ENCODE data around the gene MSI2.
"Not testable (repeated sequence)": the region's sequence is repeated elsewhere in the genome, so short reads cannot be mapped to it uniquely, and the experiment has no call there.

Gene MSI2

DNA sequence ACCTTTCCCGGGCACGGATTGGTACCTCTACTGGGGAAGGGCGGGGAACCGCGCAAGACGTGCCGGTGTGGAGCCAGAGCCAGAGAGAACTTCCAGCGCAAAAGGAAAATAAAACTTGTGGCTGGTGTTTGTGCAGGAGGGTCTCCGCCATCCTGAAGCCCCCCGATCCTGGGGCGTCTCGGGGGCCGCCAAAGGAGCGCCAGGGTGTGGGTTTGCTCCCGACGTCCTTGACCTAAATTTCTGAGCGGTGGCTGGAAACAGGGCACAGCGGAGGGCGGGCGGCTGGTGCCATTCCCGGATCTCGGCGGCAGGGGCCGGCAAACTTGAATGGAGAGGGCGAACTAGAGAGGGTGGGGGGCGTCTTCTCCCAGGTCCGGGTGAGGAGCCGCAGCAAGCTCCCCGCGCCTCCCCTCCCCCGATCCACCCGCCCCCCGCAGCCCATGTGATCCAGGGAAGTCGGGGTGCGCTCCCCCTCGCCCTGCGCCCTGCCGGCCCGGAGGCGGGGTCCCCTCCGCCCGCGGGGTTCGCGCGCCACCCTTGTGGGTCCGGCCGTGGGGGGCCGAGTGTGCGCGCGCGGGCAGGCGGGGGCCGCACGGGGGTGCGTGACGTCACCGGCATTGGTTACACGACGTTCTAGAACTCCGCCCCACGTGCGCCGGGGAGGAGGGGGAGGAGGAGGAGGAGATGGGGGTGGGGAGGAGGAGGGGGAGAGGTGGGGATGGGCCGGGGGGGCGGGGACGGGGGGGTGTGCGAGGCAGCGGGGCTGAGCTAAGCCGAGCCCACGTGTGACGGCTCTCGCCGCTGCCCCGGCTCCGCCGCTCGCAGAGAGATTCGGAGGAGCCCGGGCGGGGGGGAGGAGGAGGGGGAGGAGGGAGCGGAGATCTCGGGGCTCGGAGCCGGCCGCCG is at the start of gene MSI2:
Gene MSI2 (plus strand): TSS at position 748 of the 906 bp plus-strand sequence. CDS start 220 bp downstream, outside the sequence.
- DNase-seq = peak; percentile 34
- in situ Hi-C loops (cut with MboI; ENCODE audit: low pct_unique_long_range_greater_than_20kb, low sequenced_read_pairs) = no loop called here

DNA sequence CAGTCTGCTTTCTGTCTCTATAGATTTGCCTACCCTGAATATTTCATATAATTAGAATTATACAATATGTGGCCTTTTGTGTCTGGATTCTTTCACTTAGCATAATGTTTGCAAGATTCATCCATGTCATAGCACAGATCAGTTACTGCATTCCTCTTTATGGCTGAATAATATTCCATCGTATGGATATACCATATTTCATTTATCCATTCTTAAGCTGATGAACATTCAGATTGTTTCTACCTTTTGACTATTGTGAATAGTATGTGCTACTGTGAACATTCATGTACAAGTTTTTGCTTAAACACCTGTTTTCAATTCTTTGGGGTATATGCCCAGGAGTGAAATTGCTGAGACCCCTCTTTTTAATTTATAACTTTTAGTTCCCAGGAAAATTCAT is 49.4 kb upstream of the MSI2 start:
- in situ Hi-C loops (cut with MboI; ENCODE audit: low pct_unique_long_range_greater_than_20kb, low sequenced_read_pairs) = no loop called here
- DNase-seq = no peak

DNA sequence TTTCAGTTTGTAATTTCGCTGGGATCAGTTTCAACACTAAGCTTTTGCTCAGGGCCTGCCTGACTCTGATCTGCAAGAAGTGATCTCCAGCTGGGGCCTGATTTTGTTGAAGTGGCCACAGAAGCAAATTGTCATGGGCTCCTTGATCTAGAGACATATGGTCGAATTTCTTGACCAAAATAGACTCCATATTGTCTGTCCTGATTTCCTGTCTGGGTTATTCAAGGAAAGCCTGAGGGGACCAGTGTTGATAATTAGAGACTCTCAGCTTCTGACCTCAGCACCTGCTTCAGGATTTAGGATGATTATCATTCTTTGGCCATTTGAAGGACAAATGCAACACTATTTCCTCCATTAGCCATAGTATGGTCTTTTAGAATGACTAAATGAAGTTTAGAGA is 48.9 kb upstream of the MSI2 start:
- no peak for DNase-seq
- in situ Hi-C loops (cut with MboI; ENCODE audit: low pct_unique_long_range_greater_than_20kb, low sequenced_read_pairs) = no loop called here

DNA sequence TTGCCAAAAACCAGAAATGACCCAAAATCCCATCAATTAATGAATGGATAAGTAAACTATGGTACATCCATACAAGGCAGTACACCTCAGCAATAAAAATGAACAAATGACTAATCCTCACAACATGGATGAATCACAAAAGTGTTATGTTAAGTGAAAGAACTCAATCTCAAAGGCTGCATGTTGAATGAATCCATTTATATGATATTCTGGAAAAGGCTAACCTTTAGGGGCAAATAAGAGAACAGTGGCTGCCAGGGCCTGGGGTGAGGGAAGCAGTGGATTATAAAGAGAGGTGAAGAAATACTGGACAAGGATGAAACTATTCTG is 46.1 kb upstream of the MSI2 start:
- in situ Hi-C loops (cut with MboI; ENCODE audit: low pct_unique_long_range_greater_than_20kb, low sequenced_read_pairs) = no loop called here
- DNase-seq = no peak

DNA sequence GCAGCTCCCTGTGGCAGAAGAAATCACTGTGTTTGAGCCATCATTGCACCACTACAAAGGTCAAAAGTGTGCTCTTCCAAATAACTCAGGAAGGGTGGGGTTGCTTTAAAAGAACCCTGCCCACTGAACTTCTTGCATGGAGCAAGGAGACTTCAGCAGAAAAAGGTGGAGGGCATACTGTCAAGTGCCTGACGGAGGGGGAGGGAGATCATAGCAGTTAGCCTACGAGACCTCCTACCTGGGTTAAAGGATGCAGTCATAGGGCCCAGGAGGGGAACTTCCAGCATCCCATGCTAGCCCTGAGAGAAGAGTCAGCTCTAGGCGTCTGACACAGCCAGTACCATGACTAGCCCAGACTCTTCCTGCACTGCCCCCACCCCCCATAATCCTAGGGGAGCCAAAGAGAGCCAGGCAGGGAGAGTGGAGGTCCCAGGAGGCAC is 45.3 kb upstream of the MSI2 start:
- in situ Hi-C loops (cut with MboI; ENCODE audit: low pct_unique_long_range_greater_than_20kb, low sequenced_read_pairs) = no loop called here
- DNase-seq = no peak

DNA sequence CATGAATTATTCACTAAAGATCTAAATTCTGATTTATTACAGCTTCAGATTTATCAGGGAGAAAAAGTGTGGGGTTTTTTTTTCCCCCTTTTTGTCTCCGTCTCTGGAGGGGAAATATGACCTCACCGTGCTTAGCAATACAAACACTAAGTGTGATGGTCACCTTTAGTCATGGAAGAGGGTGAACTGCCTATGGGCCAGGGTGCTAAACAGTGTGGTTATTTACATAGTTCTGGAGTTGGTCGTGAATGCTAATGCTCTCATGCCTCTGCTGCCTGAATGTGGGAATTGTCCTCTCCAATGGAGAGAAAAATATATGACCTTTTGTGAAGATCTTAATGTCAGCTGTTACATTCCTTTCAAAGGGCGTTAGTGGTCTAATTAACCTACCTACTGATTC is 44.8 kb upstream of the MSI2 start:
- in situ Hi-C loops (cut with MboI; ENCODE audit: low pct_unique_long_range_greater_than_20kb, low sequenced_read_pairs) = no loop called here
- no peak for DNase-seq

DNA sequence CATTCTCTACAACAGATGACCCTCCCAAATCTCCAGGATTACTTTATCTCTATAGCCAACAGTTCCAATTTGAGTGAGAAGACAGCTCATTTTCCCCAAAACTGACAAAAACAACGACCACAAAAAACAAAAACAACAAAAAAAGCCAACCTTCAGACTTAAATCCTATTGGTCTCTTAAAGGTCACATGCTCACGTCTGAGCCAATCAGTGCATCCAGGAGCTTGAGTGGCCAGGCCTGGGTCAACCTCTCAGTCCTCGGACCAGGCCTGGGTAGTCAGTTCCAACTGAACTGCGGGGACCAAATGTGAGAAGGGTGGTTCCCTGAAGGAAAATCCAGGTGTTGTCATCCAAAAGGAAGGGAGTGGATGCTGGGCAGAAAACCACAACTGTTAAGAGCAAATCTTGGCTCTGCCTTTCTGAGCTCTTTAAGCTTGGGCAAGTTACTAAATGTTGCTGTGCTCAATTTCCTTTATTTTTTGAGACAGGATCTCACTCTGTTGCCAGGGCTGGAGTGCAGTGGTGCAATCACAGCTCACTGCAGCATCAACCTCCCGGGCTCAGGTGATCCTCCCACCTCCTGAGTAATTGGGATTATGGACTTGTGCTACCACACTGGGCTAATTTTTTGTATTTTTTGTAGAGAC is 43.0 kb upstream of the MSI2 start:
- DNase-seq = no peak
- in situ Hi-C loops (cut with MboI; ENCODE audit: low pct_unique_long_range_greater_than_20kb, low sequenced_read_pairs) = no loop called here

DNA sequence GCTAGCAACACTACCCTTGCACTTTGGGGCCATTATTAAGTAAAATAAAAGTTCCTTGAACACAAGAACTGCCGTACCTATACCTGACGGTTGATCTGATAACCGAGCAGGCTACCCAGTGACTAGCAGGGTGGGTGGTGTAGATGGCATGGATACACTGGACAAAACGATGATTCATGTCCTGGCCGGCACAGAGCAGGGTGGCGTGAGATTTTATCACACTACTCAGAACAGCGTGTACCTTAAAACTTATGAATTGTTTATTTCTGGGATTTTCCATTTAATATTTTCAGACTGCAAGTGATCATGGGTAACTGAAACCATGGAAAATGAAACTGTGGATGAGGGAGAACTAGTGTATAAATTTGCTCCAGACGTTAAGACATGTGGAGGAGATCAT is 41.0 kb upstream of the MSI2 start:
- in situ Hi-C loops (cut with MboI; ENCODE audit: low pct_unique_long_range_greater_than_20kb, low sequenced_read_pairs) = no loop called here
- DNase-seq = no peak

DNA sequence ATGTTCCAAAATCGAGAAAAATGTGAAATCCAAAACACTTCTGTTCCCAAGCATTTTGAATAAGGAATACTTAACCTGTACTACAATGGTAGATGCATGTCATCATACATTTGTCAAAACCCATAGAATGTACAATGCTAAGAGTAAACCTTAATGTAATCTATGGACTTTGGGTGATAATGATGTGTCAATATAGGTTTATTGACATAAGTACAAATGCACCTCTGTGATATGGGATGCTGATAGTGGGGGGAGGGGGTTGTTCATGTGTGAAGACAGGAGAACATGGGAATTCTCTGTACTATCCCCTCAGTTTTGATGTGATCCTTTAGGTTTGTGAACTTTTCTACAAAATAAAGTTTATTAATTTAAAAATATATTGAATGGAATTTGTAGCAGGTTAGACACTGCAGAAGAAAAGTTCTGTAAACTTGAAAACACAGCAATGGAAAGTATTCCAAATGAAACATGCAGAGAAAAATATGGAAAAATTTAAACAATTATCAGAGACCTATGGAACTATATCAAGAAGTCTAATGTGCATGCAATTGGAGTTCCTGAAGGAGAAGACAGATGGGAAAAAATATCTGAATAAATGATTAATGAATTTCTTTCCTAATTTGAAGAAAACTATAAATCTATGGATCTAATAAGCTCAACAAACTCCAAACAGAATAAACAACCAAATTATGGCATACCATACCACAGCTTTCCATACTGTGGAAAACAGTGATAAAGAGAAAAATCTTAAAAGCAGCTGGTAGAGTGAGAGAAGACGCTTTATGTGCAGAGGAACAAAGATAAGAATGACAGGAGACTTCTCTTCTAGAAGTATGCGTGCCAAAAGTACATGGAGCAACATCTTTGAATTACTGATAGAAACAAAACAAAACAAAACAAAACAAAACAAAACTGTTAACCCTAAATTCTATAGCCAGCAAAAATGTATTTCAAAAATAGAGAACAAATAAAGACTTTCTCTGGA is 34.7 kb upstream of the MSI2 start:
- DNase-seq = no peak
- in situ Hi-C loops (cut with MboI; ENCODE audit: low pct_unique_long_range_greater_than_20kb, low sequenced_read_pairs) = no loop called here

DNA sequence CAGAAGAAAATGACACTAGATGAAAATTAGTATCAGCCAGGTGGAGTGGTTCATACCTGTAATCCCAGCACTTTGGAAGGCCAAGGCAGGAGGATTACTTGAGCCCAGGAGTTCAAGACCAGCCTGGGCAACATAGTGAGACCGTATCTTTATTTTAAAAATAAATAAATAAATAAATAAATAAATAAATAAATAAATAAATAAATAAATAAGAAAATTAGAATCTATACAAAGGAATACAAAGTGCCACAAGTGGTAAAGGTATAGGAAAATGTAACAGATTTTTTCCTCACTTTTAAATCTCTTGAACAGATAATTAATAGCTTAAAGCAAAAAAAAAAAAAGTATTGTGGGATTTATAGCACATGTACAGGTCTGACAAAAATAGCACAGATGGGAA is 33.9 kb upstream of the MSI2 start:
- DNase-seq; in situ Hi-C loops (cut with MboI; ENCODE audit: low pct_unique_long_range_greater_than_20kb, low sequenced_read_pairs): not testable (repeated sequence)

DNA sequence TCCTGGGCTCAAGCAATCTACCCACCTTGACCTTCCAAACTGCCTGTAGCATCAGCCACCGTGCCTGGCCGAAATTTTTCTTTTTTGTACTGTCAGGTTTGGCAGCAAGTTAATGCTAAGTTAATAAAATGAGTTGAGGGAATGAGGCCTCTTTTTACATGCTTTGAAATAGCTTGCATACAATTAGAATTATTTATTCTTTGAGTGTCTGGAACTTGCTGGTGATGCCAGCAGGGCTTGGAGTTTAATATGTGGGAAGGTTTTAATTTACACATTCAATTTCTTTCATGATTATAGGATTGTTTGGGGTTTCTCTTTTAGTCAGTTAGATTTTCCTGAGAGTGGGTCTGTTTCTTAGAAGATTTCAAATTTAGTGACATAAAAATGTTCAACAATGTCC is 31.2 kb upstream of the MSI2 start:
- in situ Hi-C loops (cut with MboI; ENCODE audit: low pct_unique_long_range_greater_than_20kb, low sequenced_read_pairs) = loop anchor here (25.0 kb wide), 1 partner anchor 88 kb away; no protein-coding TSS in a partner anchor

DNA sequence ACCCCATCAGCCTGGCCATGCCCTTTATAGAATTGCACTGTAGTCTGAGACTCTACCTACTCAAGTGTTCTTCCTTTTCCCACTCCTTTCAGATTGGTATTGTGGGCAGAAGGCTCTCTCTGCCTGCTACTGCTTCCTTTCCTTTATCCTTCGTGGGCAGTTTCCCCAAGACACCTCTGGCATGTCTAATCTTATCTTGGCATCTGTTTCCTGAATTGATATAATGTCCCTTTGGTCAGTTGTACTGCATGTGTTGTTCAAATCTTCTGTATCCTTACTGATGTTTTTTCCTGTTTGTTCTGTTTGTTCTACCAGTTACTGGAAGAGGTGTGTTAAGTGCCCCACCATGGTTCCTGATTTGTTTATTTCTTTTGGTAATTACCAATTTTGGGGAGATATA is 29.5 kb upstream of the MSI2 start:
- in situ Hi-C loops (cut with MboI; ENCODE audit: low pct_unique_long_range_greater_than_20kb, low sequenced_read_pairs) = loop anchor here (25.0 kb wide), 1 partner anchor 89 kb away; no protein-coding TSS in a partner anchor
- peak; percentile 11 for DNase-seq

More for the DNA sequence above, 31.2 kb upstream of the MSI2 start:
- no peak for DNase-seq

DNA sequence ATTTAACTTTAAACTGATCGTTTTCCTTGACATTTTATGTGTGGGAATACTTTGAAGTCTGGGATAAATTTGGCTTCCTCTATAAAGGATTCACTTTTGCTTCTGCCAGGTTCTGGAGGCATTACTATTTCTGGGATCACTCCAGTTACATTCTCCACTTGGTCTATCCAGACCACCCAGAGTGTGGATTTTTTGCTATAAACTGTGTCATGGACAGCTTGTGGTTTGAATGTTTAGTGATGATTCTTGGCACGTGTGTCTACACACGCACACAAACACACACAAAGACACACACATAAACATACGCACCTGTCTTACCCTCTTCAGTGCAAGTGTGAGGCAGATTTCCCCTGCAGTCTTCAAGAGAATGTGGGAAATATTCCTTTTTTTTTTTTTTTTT is 27.4 kb upstream of the MSI2 start:
- in situ Hi-C loops (cut with MboI; ENCODE audit: low pct_unique_long_range_greater_than_20kb, low sequenced_read_pairs) = loop anchor here (25.0 kb wide), 1 partner anchor 92 kb away; no protein-coding TSS in a partner anchor
- DNase-seq = no peak

DNA sequence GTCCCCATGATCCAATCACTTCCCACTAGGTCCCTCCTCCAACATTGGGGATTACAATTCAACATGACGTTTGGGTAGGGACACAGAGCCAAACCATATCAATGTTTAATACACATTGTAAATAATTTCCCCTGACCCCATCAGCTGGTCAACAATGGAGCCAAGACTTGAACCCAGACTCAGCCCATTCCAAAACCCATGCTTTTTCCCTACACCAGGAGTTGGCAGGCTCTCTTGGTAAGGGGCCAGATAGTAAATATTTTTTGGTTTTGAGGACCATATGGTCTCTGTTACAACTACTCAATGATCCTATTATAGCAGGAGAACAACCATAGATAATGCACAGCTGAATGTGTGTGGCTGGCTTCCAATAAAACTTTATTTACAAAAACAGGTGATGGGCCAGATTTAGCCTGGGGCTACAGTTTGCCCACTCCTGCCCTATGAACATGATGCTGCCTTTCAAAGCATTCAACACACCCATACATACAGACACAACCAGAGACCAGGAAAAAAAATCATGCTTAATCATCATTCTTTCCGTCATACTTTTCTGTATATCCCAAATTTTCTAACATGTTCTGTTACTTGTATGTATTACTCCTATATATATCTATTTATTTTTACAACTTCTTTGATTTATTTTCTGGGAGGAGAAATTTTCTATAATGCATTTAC is 22.1 kb upstream of the MSI2 start:
- in situ Hi-C loops (cut with MboI; ENCODE audit: low pct_unique_long_range_greater_than_20kb, low sequenced_read_pairs) = loop anchor here (25.0 kb wide), 1 partner anchor 97 kb away; no protein-coding TSS in a partner anchor

DNA sequence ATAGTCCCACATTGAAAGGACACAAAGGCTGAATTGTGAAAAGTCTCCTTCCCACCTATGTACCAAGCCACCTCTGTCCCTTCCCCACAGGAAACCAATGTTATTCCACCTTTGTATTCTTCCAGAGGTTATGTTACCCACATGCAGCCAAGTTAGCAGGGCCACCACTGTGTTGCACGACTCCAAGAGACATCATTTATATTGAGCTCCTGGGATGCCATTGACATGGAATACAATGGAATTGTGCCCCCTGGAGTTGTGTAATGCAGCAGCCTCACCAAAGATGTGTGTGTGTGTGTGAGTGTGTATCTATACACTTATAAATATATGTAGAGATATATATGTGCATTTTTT is 21.6 kb upstream of the MSI2 start:
- in situ Hi-C loops (cut with MboI; ENCODE audit: low pct_unique_long_range_greater_than_20kb, low sequenced_read_pairs) = loop anchor here (25.0 kb wide), 1 partner anchor 97 kb away; no protein-coding TSS in a partner anchor

More for the DNA sequence above, 22.1 kb upstream of the MSI2 start:
- DNase-seq = no peak

DNA sequence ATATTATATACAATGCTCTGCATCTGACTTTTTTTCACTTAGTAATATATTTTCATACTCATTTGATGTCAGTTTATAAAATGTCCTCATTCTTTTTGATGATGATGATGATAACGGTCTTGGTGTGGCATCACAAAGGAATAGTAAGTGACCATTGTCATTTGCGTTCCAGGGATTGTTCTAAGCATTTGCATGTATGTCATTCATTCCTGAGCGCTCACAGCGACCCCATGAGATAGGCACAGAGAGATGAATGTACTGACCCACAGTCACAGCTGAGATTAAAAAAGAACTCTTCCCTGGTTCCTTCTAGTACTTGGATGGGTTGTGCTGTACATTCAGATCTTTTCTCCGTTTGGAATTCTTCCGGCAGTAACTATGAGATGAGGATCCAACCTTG is 21.2 kb upstream of the MSI2 start:
- in situ Hi-C loops (cut with MboI; ENCODE audit: low pct_unique_long_range_greater_than_20kb, low sequenced_read_pairs) = loop anchor here (25.0 kb wide), 1 partner anchor 98 kb away; no protein-coding TSS in a partner anchor
- no peak for DNase-seq

More for the DNA sequence above, 21.6 kb upstream of the MSI2 start:
- DNase-seq = no peak

DNA sequence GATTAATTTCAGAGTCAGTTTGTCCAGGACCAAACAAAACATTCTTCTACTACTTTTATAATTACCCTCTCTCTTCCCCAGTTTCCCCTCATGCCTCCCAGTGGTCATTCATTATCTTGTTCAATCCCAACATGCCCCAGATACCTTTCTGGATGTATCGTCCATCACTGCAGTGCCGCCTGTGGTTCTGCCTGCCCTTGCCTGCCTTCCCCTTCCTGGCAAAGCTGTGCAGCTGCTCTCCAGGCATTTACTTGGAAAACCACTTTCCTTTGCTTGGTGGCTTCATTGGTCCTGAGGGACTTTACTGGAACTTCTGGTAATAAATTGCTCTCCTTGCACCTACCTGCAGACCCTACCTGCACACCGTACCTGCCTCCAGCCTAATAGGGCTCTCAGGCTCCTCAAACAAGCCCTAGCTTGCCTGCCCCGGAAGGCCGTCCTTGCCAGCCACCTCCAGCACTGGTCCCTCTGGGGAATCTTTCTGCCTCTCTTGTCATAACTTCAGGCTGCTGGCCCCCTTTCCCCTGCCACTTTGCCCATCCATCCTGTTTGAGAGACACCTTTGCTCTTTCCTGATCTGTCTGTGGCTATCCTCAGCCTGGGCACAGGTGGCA is 19.5 kb upstream of the MSI2 start:
- in situ Hi-C loops (cut with MboI; ENCODE audit: low pct_unique_long_range_greater_than_20kb, low sequenced_read_pairs) = loop anchor here (25.0 kb wide), 1 partner anchor 99 kb away; no protein-coding TSS in a partner anchor
- no peak for DNase-seq

DNA sequence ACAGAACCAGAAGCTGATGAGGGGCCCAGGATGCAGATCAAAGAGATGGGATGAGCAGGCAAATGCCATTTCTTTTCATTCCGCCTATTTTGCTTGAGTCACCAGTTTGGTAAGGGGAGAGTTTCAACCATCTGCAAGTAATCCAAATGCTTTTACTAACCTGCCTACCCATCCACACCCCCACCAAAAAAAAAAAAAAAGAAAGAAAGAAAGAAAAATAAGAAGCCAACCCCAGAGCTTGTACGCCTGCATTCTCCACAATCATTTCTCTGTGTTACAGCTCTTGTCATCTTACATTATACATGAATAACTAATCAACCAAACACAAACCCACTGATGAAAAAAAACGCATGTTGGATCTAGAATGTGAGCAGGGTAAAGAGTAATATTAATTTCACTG is 15.7 kb upstream of the MSI2 start:
- DNase-seq = no peak
- in situ Hi-C loops (cut with MboI; ENCODE audit: low pct_unique_long_range_greater_than_20kb, low sequenced_read_pairs) = loop anchor here (25.0 kb wide), 1 partner anchor 103 kb away; no protein-coding TSS in a partner anchor
